ENCODE measurements around the gene CYB561.

- TF ChIP-seq CTCF (IDR thresholded peaks at IDR 0.05) (no peak), ZFX (IDR thresholded peaks at IDR 0.05; ENCODE audit: borderline replicate concordance) (no peak)
Observed at GRCh38 chr17:63455417-63455816, 9.3 kb upstream of the CYB561 start.
